Cardiac fibroblast (primary cell): ENCODE measurements around the gene DNA2.

Experiments
- DNase-seq, 2 donors: peaks; one replicate each; pipeline versions ENCODE4 v3.0.0 to v3.0.0-alpha.2; 2010; ENCODE audit warnings: low read depth in 2 of 2
- H3K4me3 ChIP-seq, 2 donors: replicated peaks in 1 of 2; 1 replicate in 1 of 2; 2 replicates in 1 of 2; pipeline ENCODE4 v1.5.1; 2011; ENCODE audit warnings: low read depth in 2 of 2, low read length in 2 of 2, mild to moderate bottlenecking in 2 of 2, moderate library complexity in 1 of 2
- CTCF ChIP-seq: IDR thresholded peaks from one replicate; pipeline ENCODE4 v1.5.1; 2011; ENCODE audit warnings: low read depth, mild to moderate bottlenecking, low read length, inconsistent platforms

DNA2 gene

DNA sequence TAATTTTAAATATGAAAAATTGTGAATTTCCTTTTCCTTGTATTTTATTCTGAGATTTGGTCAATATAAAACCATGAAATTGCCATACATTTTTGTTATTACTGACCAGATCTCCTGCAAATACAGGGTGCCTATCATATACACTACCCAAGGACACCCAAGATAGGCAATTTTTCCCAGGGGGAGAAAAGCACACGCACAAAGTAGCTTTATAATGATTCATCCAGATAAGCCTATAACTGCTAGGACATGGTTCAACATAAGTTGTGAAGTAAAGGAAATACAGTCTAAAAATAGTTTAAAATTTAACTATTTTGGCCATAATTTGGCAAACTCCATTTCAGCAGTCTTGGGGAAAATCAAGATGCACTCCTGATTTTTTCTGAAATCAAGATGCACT, 69.5 kb downstream of the DNA2 start:
- TF ChIP-seq CTCF = no peak
- no peak overlapping the region for H3K4me3 ChIP-seq
- peak; percentile 47 to 57 for DNase-seq

DNA sequence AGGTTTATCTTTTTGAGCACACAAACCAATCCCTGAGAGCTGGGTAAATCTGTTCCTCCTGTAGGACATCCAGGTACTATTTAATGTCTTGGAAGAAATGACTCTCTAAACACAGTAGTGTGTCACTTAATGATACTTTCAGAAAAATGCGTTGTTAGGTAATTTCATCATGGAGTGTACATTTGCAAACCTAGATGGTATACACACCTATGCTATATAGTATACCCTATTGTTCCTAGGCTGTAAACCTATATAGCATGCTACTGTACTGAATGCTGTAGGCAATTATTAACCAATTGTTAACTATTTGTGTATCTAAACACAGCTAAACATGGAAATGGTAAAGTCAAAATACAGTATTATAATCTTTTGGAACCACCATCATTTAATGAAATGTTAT, 74.8 kb downstream of the DNA2 start:
- H3K4me3 ChIP-seq = no peak overlapping the region
- DNase-seq = no peak
- TF ChIP-seq CTCF = no peak

DNA sequence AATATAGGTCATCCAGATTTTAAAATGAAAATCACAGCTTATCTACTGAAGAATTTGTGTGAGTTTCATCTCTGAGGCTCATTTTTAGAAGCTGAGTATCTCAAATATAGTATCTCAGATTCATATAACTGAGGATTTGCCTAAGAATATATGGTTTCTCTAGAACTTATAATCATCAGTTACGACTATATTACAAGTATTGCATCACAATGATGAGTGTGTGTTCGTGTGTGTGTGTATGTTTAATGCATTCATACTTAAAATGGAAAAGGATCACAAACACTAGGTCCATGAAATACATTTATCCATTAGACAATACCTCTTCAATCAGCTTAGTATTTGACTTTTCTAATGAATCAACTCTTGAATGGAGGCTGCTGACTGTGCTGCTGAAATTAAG, 86.0 kb downstream of the DNA2 start:
- no peak for DNase-seq
- no peak for TF ChIP-seq CTCF

GRCh38 chr10:68371604-68372003, 100.2 kb downstream of the DNA2 start:
- no peak overlapping the region for H3K4me3 ChIP-seq
- DNase-seq = no peak
- no peak for TF ChIP-seq CTCF

More for the DNA sequence above, 86.0 kb downstream of the DNA2 start:
- H3K4me3 ChIP-seq = no peak overlapping the region

GRCh38 chr10:68367121-68367520, 104.7 kb downstream of the DNA2 start:
- peak; percentile 4 to 13 for DNase-seq
- TF ChIP-seq CTCF = no peak
- H3K4me3 ChIP-seq = no peak overlapping the region

- no peak for TF ChIP-seq CTCF
- DNase-seq = no peak
- H3K4me3 ChIP-seq = no peak overlapping the region
Measured at GRCh38 chr10:68366600-68366999, 105.2 kb downstream of the DNA2 start.

DNA sequence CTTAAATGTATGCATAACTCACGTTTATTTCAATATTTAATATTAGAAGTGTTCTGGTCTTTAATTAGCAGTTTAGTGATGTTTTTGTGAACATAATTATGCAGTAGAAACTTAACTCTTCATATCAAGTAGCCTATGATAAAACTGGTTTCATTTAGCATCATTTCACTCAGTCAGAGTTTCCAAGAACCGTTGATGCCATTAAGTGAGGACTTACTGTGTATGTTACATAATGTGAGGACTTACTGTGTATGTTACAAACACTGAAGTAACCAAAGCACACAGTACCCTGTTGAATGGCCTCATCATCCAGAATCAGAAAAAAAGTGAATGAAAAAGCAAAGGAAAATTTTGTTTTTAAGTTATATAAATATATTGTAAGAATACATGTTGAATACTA, 106.2 kb downstream of the DNA2 start:
- no peak overlapping the region for H3K4me3 ChIP-seq
- no peak for DNase-seq
- no peak for TF ChIP-seq CTCF
